PFSK-1 (cell line): ENCODE data around the gene GPR160.

ENCODE experiments used
- POLR2AphosphoS5 ChIP-seq: IDR thresholded peaks from 2 replicates; pipeline ENCODE4 v1.6.1; 2012; ENCODE audit warnings: low read depth, mild to moderate bottlenecking, control low read depth, low read length, moderate library complexity
- TAF1 ChIP-seq: IDR thresholded peaks from 2 replicates; pipeline ENCODE4 v1.6.1; 2012; ENCODE audit warnings: low read length, control low read depth, borderline replicate concordance; ENCODE audit not compliant: insufficient read depth

- TF ChIP-seq POLR2AphosphoS5 (no peak), TAF1 (no peak)
These were observed 17.4 kb downstream of the GPR160 start for GRCh38 chr3:170055209-170055608.
